Thoracic aorta (tissue), 2 donors: ENCODE measurements around the gene WDR27. TPM values are rescaled to one million over a fixed set of nuclear protein-coding genes. Genes with fewer than 3 reads are reported as not detected.

Experiments used
- ATAC-seq: fragments of 150-250 bp; one replicate; pipeline ENCODE4 v1.8.0; 2017; ENCODE audit warnings: low read depth; ENCODE audit not compliant: insufficient number of reproducible peaks, low FRiP score
- DNase-seq: peaks from one replicate; pipeline ENCODE4 v3.0.0-alpha.2; 2020; ENCODE audit warnings: low spot score
- H3K27ac ChIP-seq, 2 donors: fragments of 200-600 bp; sonication (generic); 1 replicate in 1 of 2; 2 replicates in 1 of 2; pipeline ENCODE4 v1.5.1; 2016; ENCODE audit warnings: mild to moderate bottlenecking in 2 of 2, moderate library complexity in 2 of 2
- H3K27me3 ChIP-seq: fragments of 200-600 bp; sonication (generic); replicated peaks from 2 replicates; pipeline ENCODE4 v1.6.0; 2016; ENCODE audit warnings: mild to moderate bottlenecking; ENCODE audit not compliant: insufficient read depth
- H3K36me3 ChIP-seq: fragments of 200-600 bp; sonication (generic); one replicate; pipeline ENCODE4 v1.5.1; 2016
- H3K4me1 ChIP-seq, 2 donors: fragments of 200-600 bp; sonication (generic); 1 replicate in 1 of 2; 2 replicates in 1 of 2; pipeline versions ENCODE4 v1.5.1 to v1.6.0; 2016; ENCODE audit warnings: low read depth in 2 of 2, mild to moderate bottlenecking in 1 of 2; ENCODE audit not compliant: control insufficient read depth in 1 of 2
- H3K4me3 ChIP-seq: fragments of 200-600 bp; sonication (generic); 2 replicates; pipeline ENCODE4 v1.5.1; 2016; ENCODE audit warnings: mild to moderate bottlenecking
- H3K9me3 ChIP-seq: fragments of 200-600 bp; sonication (generic); 2 replicates; pipeline ENCODE4 v1.5.1; 2016
- total RNA-seq, 2 donors: library from RNA; depleted of rRNA; stranded (reverse); fragments of >200 nt; gene quantifications; one replicate each; pipeline versions ENCODE4 v1.1.0 to v1.2.3, GENCODE V29; 2016
- TF ChIP-seq, protein P1 (sequence below): fragments of 200-600 bp; sonication (generic); IDR thresholded peaks from one replicate; pipeline ENCODE4 v1.5.1; 2019; ENCODE audit warnings: antibody characterized with exemption

Gene WDR27
- total RNA-seq, 2 donors from 2014 or later: 22.5 to 48.2 TPM

GRCh38 chr6:169571123-169571962, 130.5 kb downstream of the WDR27 start:
- Histone ChIP-seq H3K4me1 (no peaks in the 10 kb centered on the region), H3K36me3 (no peaks in the 10 kb centered on the region), H3K4me3 (no peak overlapping the region), H3K27ac (no peak overlapping the region), H3K9me3 (no peaks in the 10 kb centered on the region), H3K27me3 (no peaks in the 10 kb centered on the region)
- no peak for ATAC-seq
- TF ChIP-seq, protein P1, sequence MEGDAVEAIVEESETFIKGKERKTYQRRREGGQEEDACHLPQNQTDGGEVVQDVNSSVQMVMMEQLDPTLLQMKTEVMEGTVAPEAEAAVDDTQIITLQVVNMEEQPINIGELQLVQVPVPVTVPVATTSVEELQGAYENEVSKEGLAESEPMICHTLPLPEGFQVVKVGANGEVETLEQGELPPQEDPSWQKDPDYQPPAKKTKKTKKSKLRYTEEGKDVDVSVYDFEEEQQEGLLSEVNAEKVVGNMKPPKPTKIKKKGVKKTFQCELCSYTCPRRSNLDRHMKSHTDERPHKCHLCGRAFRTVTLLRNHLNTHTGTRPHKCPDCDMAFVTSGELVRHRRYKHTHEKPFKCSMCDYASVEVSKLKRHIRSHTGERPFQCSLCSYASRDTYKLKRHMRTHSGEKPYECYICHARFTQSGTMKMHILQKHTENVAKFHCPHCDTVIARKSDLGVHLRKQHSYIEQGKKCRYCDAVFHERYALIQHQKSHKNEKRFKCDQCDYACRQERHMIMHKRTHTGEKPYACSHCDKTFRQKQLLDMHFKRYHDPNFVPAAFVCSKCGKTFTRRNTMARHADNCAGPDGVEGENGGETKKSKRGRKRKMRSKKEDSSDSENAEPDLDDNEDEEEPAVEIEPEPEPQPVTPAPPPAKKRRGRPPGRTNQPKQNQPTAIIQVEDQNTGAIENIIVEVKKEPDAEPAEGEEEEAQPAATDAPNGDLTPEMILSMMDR: no peak
- DNase-seq: no peak

GRCh38 chr6:169568314-169569087, 133.3 kb downstream of the WDR27 start:
- ATAC-seq (no peak), DNase-seq (no peak)
- Histone ChIP-seq H3K36me3 (no peaks in the 10 kb centered on the region), H3K9me3 (no peaks in the 10 kb centered on the region), H3K4me3 (no peak overlapping the region), H3K4me1 (no peaks in the 10 kb centered on the region), H3K27ac (no peak overlapping the region), H3K27me3 (no peaks in the 10 kb centered on the region)
- TF ChIP-seq, protein P1: no peak

DNA sequence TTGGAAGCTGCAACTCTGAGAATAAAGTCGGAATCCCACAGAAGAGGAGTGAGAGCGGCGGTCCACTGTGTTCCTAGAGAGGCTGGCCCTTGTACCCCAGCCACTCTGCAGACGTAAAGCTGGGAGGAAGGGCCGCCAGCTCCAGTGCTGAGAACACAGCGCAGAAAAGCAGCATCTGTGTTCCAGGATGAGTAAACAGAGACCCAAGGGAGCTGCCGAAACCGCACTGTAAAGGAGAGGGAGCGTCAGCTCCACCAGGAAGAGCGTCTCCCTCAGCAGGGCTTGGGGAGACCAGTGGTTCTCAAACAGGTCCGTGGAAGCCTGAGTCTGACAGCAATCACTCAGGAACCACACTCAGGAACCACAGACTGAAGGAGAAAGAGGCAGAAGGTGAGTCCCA, 134.0 kb downstream of the WDR27 start:
- no peak for ATAC-seq
- TF ChIP-seq, protein P1: no peak
- no peaks in the 10 kb centered on the region for H3K9me3 ChIP-seq
- H3K27me3 ChIP-seq: no peaks in the 10 kb centered on the region
- no peaks in the 10 kb centered on the region for H3K4me1 ChIP-seq
- no peak overlapping the region for H3K4me3 ChIP-seq
- DNase-seq: no peak
- H3K36me3 ChIP-seq: no peaks in the 10 kb centered on the region
- no peak overlapping the region for H3K27ac ChIP-seq

GRCh38 chr6:169566961-169567750, 134.7 kb downstream of the WDR27 start:
- DNase-seq (no peak), ATAC-seq (no peak)
- Histone ChIP-seq H3K27ac (no peak overlapping the region), H3K27me3 (no peaks in the 10 kb centered on the region), H3K4me3 (no peak overlapping the region), H3K4me1 (no peaks in the 10 kb centered on the region), H3K36me3 (no peaks in the 10 kb centered on the region), H3K9me3 (no peaks in the 10 kb centered on the region)
- TF ChIP-seq, protein P1: no peak

DNA sequence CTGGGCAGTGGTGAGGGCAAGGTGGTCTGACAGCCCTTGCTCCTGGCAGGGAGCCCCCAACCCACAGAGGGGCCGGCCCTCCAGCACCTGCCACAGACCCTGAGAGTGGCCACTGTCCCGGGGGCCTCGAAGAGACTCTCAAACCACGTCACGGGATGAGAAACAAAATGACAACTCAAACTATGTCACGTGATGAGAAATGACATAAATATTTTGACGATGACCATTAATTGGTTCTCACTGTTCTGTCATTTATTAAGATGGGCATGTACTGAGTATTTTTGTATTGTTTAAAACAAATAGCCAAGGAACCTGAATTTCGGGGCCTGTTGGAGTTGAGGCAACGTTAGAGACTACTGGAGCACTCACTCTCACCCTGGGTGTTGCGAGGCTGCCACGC, 135.5 kb downstream of the WDR27 start:
- no peaks in the 10 kb centered on the region for H3K4me1 ChIP-seq
- H3K36me3 ChIP-seq: no peaks in the 10 kb centered on the region
- no peak for DNase-seq
- no peak for ATAC-seq
- H3K27ac ChIP-seq: no peak overlapping the region
- H3K27me3 ChIP-seq: no peaks in the 10 kb centered on the region
- no peak overlapping the region for H3K4me3 ChIP-seq
- H3K9me3 ChIP-seq: no peaks in the 10 kb centered on the region
- TF ChIP-seq, protein P1: no peak
